ENCODE data around the gene LAMTOR5.
A peak's percentile ranks its signal among the peaks of the same experiment; 100 is the strongest.
"Not testable (repeated sequence)": the region's sequence is repeated elsewhere in the genome, so short reads cannot be mapped to it uniquely, and the experiment has no call there.

The LAMTOR5 gene

GRCh38 chr1:110407260-110408210, at the start of gene LAMTOR5:
Gene LAMTOR5, minus strand, starts transcription at chr1:110407694. Its CDS starts 74 bp downstream, at chr1:110407620.
- DNase-seq: peak; percentile 92 to 96

GRCh38 chr1:110457206-110457605, 49.7 kb upstream of the LAMTOR5 start:
- no peak for DNase-seq

GRCh38 chr1:110455151-110455550, 47.7 kb upstream of the LAMTOR5 start:
- no peak for DNase-seq

DNA sequence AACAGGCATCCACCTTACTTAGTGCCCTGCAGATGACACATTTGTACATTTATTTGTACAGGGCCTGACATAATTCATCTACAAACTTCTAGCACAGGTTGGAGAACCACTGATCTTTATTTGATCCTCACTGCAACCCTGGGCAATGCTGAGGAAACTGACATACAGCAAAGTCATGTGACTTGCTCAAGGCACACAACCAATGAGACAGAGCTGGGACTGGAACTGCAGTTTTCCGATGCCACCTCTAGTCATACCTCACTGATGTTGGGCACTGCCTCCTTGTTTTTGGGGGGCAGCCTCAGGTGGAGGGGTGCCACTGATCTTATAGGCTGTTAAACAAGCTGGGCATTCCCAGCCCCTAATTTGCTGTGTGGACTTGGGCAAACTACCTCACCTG, 46.8 kb upstream of the LAMTOR5 start:
- DNase-seq: no peak

GRCh38 chr1:110453829-110454228, 46.3 kb upstream of the LAMTOR5 start:
- DNase-seq: no peak

- no peak for DNase-seq
These were observed 44.8 kb upstream of the LAMTOR5 start for GRCh38 chr1:110452330-110452729.

- DNase-seq: no peak
These were observed 43.4 kb upstream of the LAMTOR5 start, which contains the start of gene PROK1 for GRCh38 chr1:110450929-110451328. Gene PROK1, plus strand, starts transcription at chr1:110451149. Its CDS starts 68 bp downstream, at chr1:110451217.

DNA sequence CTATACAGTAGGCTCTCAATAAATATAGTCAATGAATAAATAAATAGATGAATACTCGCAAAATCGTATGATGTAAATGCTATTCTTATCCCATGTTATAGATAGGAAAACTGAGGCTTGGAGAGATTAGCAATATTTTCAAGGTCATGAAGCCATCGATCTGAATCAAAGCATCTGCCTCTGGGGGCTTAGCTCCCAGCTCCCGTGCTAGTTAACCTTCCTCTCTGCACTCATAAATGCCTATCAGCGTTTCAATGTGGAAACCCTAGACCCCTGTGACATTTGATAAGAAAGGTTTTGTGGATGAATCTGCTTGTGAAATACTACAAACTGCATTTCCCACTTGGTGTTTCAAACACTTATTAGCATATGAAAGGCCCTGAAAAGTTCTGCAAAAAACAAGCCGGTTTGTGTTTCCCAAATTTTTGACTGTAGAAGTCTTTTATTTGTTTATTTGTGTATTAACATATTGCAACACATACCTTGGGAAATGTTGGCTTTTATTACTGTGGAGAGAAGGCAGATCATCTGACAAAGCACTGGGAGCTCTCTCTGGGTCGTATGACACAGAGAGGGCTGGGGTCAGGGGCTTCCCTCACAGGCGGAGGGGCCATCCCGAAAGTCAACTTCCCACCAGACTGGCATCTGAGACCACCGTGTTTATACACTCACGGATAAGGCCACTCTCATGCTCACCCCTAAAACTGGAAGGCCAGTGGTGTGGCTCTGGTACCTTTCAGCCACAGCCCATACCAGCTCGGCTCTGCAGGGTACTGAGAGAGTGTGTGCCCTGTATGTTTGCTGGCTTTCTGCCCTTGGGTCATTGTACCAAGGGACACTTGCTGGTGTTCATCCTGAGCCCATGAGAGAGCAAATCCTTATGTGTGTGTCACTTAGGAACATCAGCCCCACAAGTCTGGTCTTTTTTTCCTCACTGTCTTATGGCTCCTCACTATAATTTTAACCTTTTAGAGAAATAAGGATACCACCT, 42.5 kb upstream of the LAMTOR5 start:
- DNase-seq: no peak

DNA sequence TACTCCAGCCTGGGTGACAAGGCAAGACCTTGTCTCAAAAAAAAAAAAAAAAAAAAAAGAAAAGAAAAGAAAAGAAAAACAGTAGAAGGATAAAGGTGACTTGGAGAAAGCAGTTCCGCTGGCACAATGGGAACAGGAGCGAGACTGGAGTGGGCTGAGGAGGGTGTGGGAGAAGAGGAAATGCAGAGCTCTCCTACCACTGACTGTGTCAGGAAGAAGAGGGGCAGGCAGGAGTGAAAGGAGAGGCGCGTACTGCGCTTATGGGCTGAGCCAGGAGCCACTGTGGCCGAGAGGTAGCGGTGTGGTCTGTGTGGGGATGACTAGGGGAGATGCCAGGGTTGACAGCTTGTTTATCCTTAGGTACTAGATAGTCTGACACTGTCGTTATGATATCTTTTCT, 37.1 kb upstream of the LAMTOR5 start:
- no peak for DNase-seq

- no peak for DNase-seq
These were observed 36.0 kb upstream of the LAMTOR5 start for GRCh38 chr1:110443451-110443850.

DNA sequence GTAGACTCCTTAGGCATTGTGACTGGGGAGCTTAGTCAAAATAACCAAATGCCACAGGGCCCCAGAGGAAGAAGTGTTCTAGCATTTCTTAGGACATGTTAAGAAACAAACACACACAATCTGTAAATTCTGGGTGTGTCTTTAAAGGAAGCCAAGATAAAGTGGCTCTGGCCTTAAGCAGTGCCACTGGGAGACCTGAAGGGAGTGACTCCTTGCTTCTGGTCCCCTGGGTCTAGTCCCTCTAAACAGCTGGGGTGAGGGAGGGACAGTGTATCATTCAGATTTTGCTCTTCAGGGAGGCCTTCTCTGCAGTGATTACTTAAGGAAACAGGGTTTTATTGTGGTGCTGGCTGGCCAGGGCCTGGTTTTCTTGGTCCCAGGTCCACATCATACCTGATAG, 34.4 kb upstream of the LAMTOR5 start:
- no peak for DNase-seq

DNA sequence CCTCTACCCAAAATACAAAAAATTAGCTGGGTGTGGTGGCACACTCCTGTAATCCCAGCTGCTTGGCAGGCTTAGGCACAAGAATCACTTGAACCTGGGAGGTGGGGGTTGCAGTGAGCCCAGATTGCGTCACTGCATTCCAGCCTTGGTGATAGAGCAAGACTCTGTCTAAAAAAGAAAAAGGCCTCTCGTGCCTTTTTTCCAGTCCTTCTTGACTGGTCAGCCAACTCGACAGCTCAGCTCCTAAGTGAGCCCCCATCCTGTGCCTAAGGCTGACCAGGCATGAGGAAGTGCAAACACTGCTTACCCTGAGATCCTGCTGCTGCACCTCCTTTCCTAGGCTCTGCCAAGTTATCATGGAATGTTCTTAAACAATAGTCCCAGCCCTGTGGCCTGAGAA, 33.4 kb upstream of the LAMTOR5 start:
- DNase-seq: no peak

DNA sequence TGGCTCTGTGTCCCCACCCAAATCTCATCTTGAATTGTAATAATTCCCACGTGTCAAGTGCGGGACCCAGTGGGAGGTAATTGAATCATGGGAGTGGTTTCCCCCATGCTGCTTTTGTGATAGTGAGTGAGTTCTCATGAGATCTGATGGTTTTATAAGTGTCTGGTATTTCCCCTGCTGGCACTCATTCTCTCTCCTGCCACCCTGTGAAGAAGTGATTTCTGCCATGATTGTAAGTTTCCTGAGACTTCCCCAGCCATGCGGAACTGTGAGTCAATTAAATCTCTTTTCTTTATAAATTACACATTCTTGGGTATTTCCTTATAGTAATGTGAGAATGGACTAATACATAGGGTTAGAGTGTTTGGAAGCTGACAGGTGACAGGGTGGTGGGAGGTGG, 32.4 kb upstream of the LAMTOR5 start:
- DNase-seq: not testable (repeated sequence)

- no peak for DNase-seq
These were observed 31.4 kb upstream of the LAMTOR5 start for GRCh38 chr1:110438893-110439292.

DNA sequence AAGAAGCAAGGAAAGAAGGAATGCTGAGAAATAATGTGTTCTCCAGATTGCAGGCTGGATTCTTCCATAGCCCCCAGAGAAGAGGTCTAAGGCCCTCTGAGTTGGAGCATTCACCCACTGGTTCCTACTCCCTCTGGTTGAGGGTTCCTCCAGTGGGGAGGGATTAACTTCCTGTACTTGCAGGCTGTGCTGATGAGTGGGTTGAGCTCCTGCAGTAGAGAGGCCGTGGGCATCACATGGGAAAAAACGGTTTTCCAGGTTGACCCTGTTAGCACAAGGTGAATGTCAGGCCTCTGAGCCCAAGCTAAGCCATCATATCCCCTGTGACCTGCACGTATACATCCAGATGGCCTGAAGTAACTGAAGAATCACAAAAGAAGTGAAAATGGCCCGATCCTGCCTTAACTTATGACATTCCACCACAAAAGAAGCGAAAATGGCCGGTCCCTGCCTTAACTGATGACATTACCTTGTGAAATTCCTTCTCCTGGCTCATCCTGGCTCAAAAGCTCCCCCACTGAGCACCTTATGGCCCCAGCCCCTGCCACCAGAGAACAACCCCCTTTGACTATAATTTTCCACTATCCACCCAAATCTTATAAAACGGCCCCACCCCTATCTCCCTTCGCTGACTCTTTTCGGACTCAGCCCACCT, 30.3 kb upstream of the LAMTOR5 start:
- not testable (repeated sequence) for DNase-seq

GRCh38 chr1:110436635-110437034, 29.1 kb upstream of the LAMTOR5 start:
- DNase-seq: no peak

DNA sequence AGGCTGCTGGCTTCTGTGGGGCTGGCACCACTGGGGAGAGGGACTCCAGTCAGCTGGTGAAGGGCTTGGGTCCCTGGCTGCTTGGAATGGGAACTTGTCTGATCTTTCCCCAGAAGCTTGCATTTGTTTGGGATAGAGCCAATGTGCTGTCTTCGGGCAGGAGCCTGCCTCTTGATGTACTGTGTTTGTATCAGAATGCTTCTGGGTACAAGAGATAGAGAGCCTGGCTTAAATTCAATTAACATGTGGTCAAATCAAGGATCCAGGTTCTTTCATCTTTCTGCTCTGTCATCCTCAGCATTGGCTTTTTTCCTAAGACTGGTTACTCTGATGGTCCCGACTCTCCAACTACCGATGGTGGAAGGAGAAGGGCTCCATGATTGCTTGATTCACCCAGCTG, 27.5 kb upstream of the LAMTOR5 start:
- DNase-seq: no peak

DNA sequence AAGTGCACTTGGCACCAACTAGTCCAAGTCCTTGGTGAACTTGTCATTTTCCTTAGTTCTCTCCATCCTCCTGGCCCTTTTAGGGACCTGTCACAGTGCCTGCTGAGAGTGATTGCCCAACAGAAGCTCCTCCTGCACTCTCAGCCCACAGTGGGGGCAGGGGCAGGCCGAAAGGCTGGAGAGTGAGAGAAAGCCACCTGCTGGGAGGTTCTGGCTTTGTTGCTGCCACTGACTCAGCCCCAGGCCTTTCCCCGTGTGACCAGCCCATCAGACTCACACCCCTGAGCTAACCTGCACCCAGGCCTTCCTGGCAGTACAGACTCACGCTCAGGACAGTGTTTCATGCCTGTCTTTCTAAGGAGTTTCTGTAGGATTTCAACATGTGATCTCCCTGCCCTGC, 26.3 kb upstream of the LAMTOR5 start:
- DNase-seq: peak in 1 of 2 experiments; percentile 33

DNA sequence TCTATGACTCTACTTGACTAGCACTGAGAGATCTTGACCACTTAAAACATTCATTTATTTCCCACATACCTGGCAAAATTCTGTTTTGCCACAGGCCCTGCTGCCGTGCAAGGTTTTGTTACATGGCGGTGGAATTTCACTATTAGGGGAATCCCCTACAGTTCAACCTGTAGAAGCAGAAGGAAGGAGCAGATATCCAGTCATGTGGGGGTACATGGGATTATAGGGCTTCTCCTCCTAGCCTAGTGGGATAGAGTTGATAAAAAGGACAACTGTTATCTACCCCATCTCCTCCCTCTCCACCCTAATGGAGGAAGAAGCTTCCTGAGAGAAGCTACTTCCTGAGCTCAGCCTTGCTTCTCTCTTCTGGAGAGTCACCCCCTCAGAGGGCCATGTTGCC, 25.7 kb upstream of the LAMTOR5 start:
- DNase-seq: no peak

DNA sequence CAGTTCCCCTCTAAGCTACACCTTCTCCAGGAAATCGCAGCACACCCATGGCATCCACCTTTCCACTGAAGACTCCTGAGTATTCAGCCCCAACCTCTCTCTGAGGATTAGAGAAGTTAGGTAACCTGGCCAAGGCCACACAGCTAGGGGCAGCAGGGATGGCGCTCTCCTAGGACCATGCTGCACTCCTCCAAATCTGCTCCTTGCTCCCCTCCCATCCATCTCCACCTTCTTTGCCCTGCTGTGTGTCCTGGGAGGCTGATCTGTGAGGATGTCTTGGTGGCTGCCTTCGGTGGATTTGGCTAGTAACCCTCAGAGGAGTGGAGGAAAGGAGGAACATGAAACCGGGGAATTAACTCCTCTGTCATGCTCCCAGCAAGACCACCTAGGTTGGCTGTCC, 23.4 kb upstream of the LAMTOR5 start:
- DNase-seq: no peak

DNA sequence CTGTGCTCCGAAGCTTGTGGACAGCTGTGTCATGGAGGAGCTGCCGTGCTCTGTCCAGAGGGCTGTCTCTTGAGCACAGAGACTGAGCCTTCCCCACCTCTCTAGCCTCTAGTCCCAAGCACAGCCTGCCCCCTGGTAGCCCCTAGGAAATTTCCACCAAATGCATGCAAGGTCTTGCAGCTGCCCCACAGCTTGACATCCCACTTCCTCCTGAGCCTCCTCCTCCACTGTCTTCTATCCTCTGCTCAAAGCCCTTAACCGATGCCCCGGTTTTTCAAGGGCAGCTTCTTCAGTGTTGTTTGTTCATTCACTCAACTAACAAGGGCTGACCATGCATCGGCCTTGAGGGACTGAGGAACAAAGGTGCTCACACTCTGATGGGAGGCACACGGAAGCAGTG, 22.9 kb upstream of the LAMTOR5 start:
- no peak for DNase-seq

DNA sequence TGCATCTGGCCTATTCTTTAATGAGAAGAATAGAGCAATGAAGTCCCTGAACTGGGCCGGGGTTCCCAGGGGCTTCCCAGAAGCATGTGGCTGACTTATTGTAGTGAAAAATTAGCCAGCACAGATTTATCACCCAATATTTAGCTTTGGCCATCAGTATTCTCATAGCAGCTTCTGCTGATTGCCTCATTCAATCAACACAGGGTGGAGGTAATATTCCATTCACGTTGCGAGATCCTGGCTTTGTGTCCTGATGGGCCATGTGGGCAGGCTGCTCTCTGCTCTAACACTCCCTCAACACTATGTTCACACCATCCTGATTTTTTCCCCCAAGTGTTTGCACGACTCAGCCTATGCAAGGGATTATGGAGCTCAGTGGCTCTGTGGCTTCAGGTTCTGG, 21.5 kb upstream of the LAMTOR5 start:
- DNase-seq: no peak

DNA sequence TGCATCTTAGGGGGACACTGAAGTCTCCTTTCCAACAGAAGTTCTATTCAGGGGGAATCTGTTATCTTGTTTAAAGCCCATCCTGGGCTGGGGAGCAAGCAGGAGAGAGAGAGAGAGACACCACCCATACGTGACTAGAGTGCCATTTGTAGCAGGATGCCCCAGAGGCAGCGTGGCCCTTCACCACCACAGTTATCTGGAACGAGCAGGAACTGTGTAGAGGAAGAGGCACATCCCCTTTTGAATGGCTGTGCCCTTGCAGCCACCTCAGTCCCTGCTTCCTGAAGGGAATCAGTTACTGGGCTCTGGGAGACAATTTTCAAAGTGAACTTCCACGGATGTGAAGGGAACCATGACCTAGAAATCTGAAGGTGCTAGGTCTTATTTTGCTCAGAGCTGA, 19.4 kb upstream of the LAMTOR5 start:
- no peak for DNase-seq
